ENCODE measurements around the gene TMEM192.

TMEM192 gene

GRCh38 chr4:165154482-165154881, 41.8 kb upstream of the TMEM192 start:
- no peak overlapping the region for H3K4me2 ChIP-seq (ENCODE audit: insufficient read depth, low read length)
- H3K9me3 ChIP-seq (ENCODE audit: insufficient read depth, low read length, severe bottlenecking): no peaks in the 10 kb centered on the region
- no peaks in the 10 kb centered on the region for H4K20me1 ChIP-seq (ENCODE audit: insufficient read depth, low read length)
- H3K4me1 ChIP-seq (ENCODE audit: insufficient read depth, low read length): no peaks in the 10 kb centered on the region
- no peak overlapping the region for H3K9ac ChIP-seq (ENCODE audit: low read depth, low read length)
- no peak for TF ChIP-seq EZH2 (IDR thresholded peaks at IDR 0.05; ENCODE audit: borderline replicate concordance, low read depth, low read length, severe bottlenecking)
- no peak for TF ChIP-seq CTCF (IDR thresholded peaks at IDR 0.05; ENCODE audit: borderline replicate concordance, extremely low read depth, low read length, poor library complexity, severe bottlenecking)
- no peaks in the 10 kb centered on the region for H3K79me2 ChIP-seq (ENCODE audit: insufficient read depth, low read length)
- DNase-seq (no peak), ATAC-seq (ENCODE audit: insufficient read depth, low read depth) (no peak)
- H3K4me3 ChIP-seq (ENCODE audit: low read depth in 1 of 2, low read length in 2 of 2): no peak overlapping the region
- no peak overlapping the region for H2AFZ ChIP-seq (ENCODE audit: low read depth, low read length)
- H3K36me3 ChIP-seq (ENCODE audit: insufficient read depth, low read length): no peaks in the 10 kb centered on the region
- H3K27me3 ChIP-seq (ENCODE audit: insufficient read depth, low read length, poor library complexity): no peaks in the 10 kb centered on the region
- no peak overlapping the region for H3K27ac ChIP-seq (ENCODE audit: low read length)

GRCh38 chr4:165152527-165152926, 39.9 kb upstream of the TMEM192 start:
- no peak overlapping the region for H3K4me2 ChIP-seq (ENCODE audit: insufficient read depth, low read length)

GRCh38 chr4:165151734-165152133, 39.1 kb upstream of the TMEM192 start:
- Histone ChIP-seq H2AFZ (ENCODE audit: low read depth, low read length) (no peak overlapping the region), H3K27me3 (ENCODE audit: insufficient read depth, low read length, poor library complexity) (no peaks in the 10 kb centered on the region), H3K27ac (ENCODE audit: low read length) (no peak overlapping the region), H3K4me2 (ENCODE audit: insufficient read depth, low read length) (no peak overlapping the region), H3K36me3 (ENCODE audit: insufficient read depth, low read length) (no peaks in the 10 kb centered on the region), H3K4me3 (ENCODE audit: low read depth in 1 of 2, low read length in 2 of 2) (no peak overlapping the region), H3K79me2 (ENCODE audit: insufficient read depth, low read length) (no peaks in the 10 kb centered on the region), H3K9ac (ENCODE audit: low read depth, low read length) (no peak overlapping the region), H3K9me3 (ENCODE audit: insufficient read depth, low read length, severe bottlenecking) (no peaks in the 10 kb centered on the region), H4K20me1 (ENCODE audit: insufficient read depth, low read length) (no peaks in the 10 kb centered on the region), H3K4me1 (ENCODE audit: insufficient read depth, low read length) (no peaks in the 10 kb centered on the region)
- DNase-seq (no peak), ATAC-seq (ENCODE audit: insufficient read depth, low read depth) (no peak)
- TF ChIP-seq EZH2 (IDR thresholded peaks at IDR 0.05; ENCODE audit: borderline replicate concordance, low read depth, low read length, severe bottlenecking): no peak
- TF ChIP-seq CTCF (IDR thresholded peaks at IDR 0.05; ENCODE audit: borderline replicate concordance, extremely low read depth, low read length, poor library complexity, severe bottlenecking): no peak

More at GRCh38 chr4:165152527-165152926, 39.9 kb upstream of the TMEM192 start:
- Histone ChIP-seq H3K9ac (ENCODE audit: low read depth, low read length) (no peak overlapping the region), H3K4me3 (ENCODE audit: low read depth in 1 of 2, low read length in 2 of 2) (no peak overlapping the region), H3K79me2 (ENCODE audit: insufficient read depth, low read length) (no peaks in the 10 kb centered on the region), H3K9me3 (ENCODE audit: insufficient read depth, low read length, severe bottlenecking) (no peaks in the 10 kb centered on the region), H3K27me3 (ENCODE audit: insufficient read depth, low read length, poor library complexity) (no peaks in the 10 kb centered on the region), H3K36me3 (ENCODE audit: insufficient read depth, low read length) (no peaks in the 10 kb centered on the region), H3K4me1 (ENCODE audit: insufficient read depth, low read length) (no peaks in the 10 kb centered on the region), H2AFZ (ENCODE audit: low read depth, low read length) (no peak overlapping the region), H4K20me1 (ENCODE audit: insufficient read depth, low read length) (no peaks in the 10 kb centered on the region), H3K27ac (ENCODE audit: low read length) (no peak overlapping the region)
- DNase-seq (no peak), ATAC-seq (ENCODE audit: insufficient read depth, low read depth) (no peak)
- TF ChIP-seq CTCF (IDR thresholded peaks at IDR 0.05; ENCODE audit: borderline replicate concordance, extremely low read depth, low read length, poor library complexity, severe bottlenecking) (no peak), EZH2 (IDR thresholded peaks at IDR 0.05; ENCODE audit: borderline replicate concordance, low read depth, low read length, severe bottlenecking) (no peak)

- Histone ChIP-seq H3K9ac (ENCODE audit: low read depth, low read length) (no peak overlapping the region), H3K27ac (ENCODE audit: low read length) (no peak overlapping the region), H3K4me1 (ENCODE audit: insufficient read depth, low read length) (no peaks in the 10 kb centered on the region), H4K20me1 (ENCODE audit: insufficient read depth, low read length) (no peaks in the 10 kb centered on the region), H3K27me3 (ENCODE audit: insufficient read depth, low read length, poor library complexity) (no peaks in the 10 kb centered on the region), H3K4me3 (ENCODE audit: low read depth in 1 of 2, low read length in 2 of 2) (no peak overlapping the region), H2AFZ (ENCODE audit: low read depth, low read length) (no peak overlapping the region), H3K79me2 (ENCODE audit: insufficient read depth, low read length) (no peaks in the 10 kb centered on the region), H3K4me2 (ENCODE audit: insufficient read depth, low read length) (no peak overlapping the region), H3K36me3 (ENCODE audit: insufficient read depth, low read length) (no peaks in the 10 kb centered on the region), H3K9me3 (ENCODE audit: insufficient read depth, low read length, severe bottlenecking) (no peaks in the 10 kb centered on the region)
- TF ChIP-seq CTCF (IDR thresholded peaks at IDR 0.05; ENCODE audit: borderline replicate concordance, extremely low read depth, low read length, poor library complexity, severe bottlenecking) (no peak), EZH2 (IDR thresholded peaks at IDR 0.05; ENCODE audit: borderline replicate concordance, low read depth, low read length, severe bottlenecking) (no peak)
- ATAC-seq (ENCODE audit: insufficient read depth, low read depth): no peak
- no peak for DNase-seq
Measured at GRCh38 chr4:165150545-165150944, 37.9 kb upstream of the TMEM192 start.
